Endothelial cell (in vitro differentiated cells): ENCODE measurements around the gene DIP2A. TPM values are rescaled to one million over a fixed set of nuclear protein-coding genes. Genes with fewer than 3 reads are reported as not detected.

Experiments used
- DNase-seq: peaks from one replicate; pipeline ENCODE4 v3.0.0; 2021; ENCODE audit warnings: low spot score
- H3K27ac Mint-ChIP-seq: one replicate; pipeline ENCODE4 v1.8.0; 2021; ENCODE audit warnings: mixed read lengths, inconsistent platforms; ENCODE audit not compliant: unreplicated experiment
- H3K27me3 Mint-ChIP-seq: one replicate; pipeline ENCODE4 v1.8.0; 2021; ENCODE audit warnings: mild to moderate bottlenecking, moderate library complexity, mixed read lengths, inconsistent platforms; ENCODE audit not compliant: unreplicated experiment
- H3K36me3 Mint-ChIP-seq: one replicate; pipeline ENCODE4 v1.8.0; 2021; ENCODE audit warnings: mild to moderate bottlenecking, low read depth, mixed read lengths, inconsistent platforms; ENCODE audit not compliant: unreplicated experiment
- H3K4me1 Mint-ChIP-seq: one replicate; pipeline ENCODE4 v1.8.0; 2021; ENCODE audit warnings: mild to moderate bottlenecking, mixed read lengths, inconsistent platforms; ENCODE audit not compliant: unreplicated experiment
- H3K4me3 Mint-ChIP-seq: one replicate; pipeline ENCODE4 v1.8.0; 2021; ENCODE audit warnings: mild to moderate bottlenecking, mixed read lengths, inconsistent platforms; ENCODE audit not compliant: unreplicated experiment
- H3K9me3 Mint-ChIP-seq: one replicate; pipeline ENCODE4 v1.8.0; 2021; ENCODE audit warnings: mixed read lengths, inconsistent platforms; ENCODE audit not compliant: unreplicated experiment
- CTCF ChIP-seq: fragments of 200-600 bp; sonication (generic); IDR thresholded peaks from one replicate; pipeline ENCODE4 v1.5.0; 2021; ENCODE audit warnings: antibody characterized with exemption; ENCODE audit not compliant: unreplicated experiment
- total RNA-seq: library from RNA; stranded (reverse); fragmentation: NEBNext Ultra II Directional; extraction: Animal tissue kit (Norgen Biotek cat#: 25700); gene quantifications from one replicate; pipeline ENCODE4 v1.2.1, GENCODE V29; 2021; ENCODE audit not compliant: unreplicated experiment

DIP2A gene
- total RNA-seq, 1 donor from 2014 or later: 80.2 TPM

GRCh38 chr21:46549650-46550049, 91.0 kb downstream of the DIP2A start:
- H3K4me1 Mint-ChIP-seq: peaks cover 26% of the 10 kb centered on the region
- DNase-seq: no peak
- TF ChIP-seq CTCF: no peak
- no peak overlapping the region for H3K4me3 Mint-ChIP-seq
- no peak overlapping the region for H3K27ac Mint-ChIP-seq
- peaks cover 5% of the 10 kb centered on the region for H3K27me3 Mint-ChIP-seq
- H3K36me3 Mint-ChIP-seq: peaks cover 60% of the 10 kb centered on the region
- H3K9me3 Mint-ChIP-seq: no peaks in the 10 kb centered on the region

- no peak overlapping the region for H3K4me3 Mint-ChIP-seq
- peaks cover 26% of the 10 kb centered on the region for H3K4me1 Mint-ChIP-seq
- no peak for TF ChIP-seq CTCF
- H3K9me3 Mint-ChIP-seq: no peaks in the 10 kb centered on the region
- peaks cover 55% of the 10 kb centered on the region for H3K36me3 Mint-ChIP-seq
- H3K27me3 Mint-ChIP-seq: peaks cover 5% of the 10 kb centered on the region
- H3K27ac Mint-ChIP-seq: no peak overlapping the region
- no peak for DNase-seq
Measured at GRCh38 chr21:46550116-46550941, 91.6 kb downstream of the DIP2A start.

GRCh38 chr21:46551636-46552241, 93.0 kb downstream of the DIP2A start:
- Mint-ChIP-seq H3K27ac (peak overlapping the region; percentile 98), H3K4me3 (no peak overlapping the region), H3K27me3 (peaks cover 5% of the 10 kb centered on the region), H3K9me3 (no peaks in the 10 kb centered on the region), H3K36me3 (peaks cover 59% of the 10 kb centered on the region), H3K4me1 (peaks cover 26% of the 10 kb centered on the region)
- no peak for TF ChIP-seq CTCF
- no peak for DNase-seq

- Mint-ChIP-seq H3K27ac (peak overlapping the region; percentile 98), H3K4me1 (peaks cover 26% of the 10 kb centered on the region), H3K9me3 (no peaks in the 10 kb centered on the region), H3K4me3 (no peak overlapping the region), H3K27me3 (peaks cover 5% of the 10 kb centered on the region), H3K36me3 (peaks cover 59% of the 10 kb centered on the region)
- TF ChIP-seq CTCF: no peak
- peak; percentile 21 for DNase-seq
Measured at GRCh38 chr21:46552274-46552673, 93.6 kb downstream of the DIP2A start.

GRCh38 chr21:46552865-46553379, 94.2 kb downstream of the DIP2A start:
- TF ChIP-seq CTCF: no peak
- no peak for DNase-seq
- H3K27me3 Mint-ChIP-seq: peaks cover 4% of the 10 kb centered on the region
- no peak overlapping the region for H3K4me3 Mint-ChIP-seq
- H3K27ac Mint-ChIP-seq: peak overlapping the region; percentile 98
- H3K4me1 Mint-ChIP-seq: peaks cover 26% of the 10 kb centered on the region
- peaks cover 55% of the 10 kb centered on the region for H3K36me3 Mint-ChIP-seq
- no peaks in the 10 kb centered on the region for H3K9me3 Mint-ChIP-seq
